Stomach (tissue), 9 donors: ENCODE data around the gene ANGEL2. TPM values are rescaled to one million over a fixed set of nuclear protein-coding genes. Genes with fewer than 3 reads are reported as not detected.

ENCODE experiments used
- DNase-seq, 2 donors: peaks; one replicate each; pipeline versions ENCODE4 v3.0.0 to v3.0.0-alpha.2; 2013 to 2019
- H3K27ac ChIP-seq, 5 donors: fragments of 200-600 bp in 4 of 5; sonication (generic) in 4 of 5; one replicate each; pipeline ENCODE4 v1.5.1; 2013 to 2019; ENCODE audit warnings: mild to moderate bottlenecking in 1 of 5, moderate library complexity in 1 of 5
- H3K27me3 ChIP-seq, 3 donors: fragments of 200-600 bp; sonication (generic); one replicate each; pipeline ENCODE4 v1.5.1; 2017 to 2019; ENCODE audit warnings: mixed run types in 1 of 3
- H3K36me3 ChIP-seq, 4 donors: fragments of 200-600 bp; sonication (generic); 1 replicate in 3 of 4; 2 replicates in 1 of 4; pipeline ENCODE4 v1.5.1; 2016 to 2019
- H3K4me1 ChIP-seq, 4 donors: fragments of 200-600 bp; sonication (generic); one replicate each; pipeline ENCODE4 v1.5.1; 2016 to 2019
- H3K4me3 ChIP-seq, 4 donors: fragments of 200-600 bp; sonication (generic) in 3 of 4; one replicate each; pipeline ENCODE4 v1.5.1; 2016 to 2019; ENCODE audit warnings: mild to moderate bottlenecking in 1 of 4
- H3K9me3 ChIP-seq, 4 donors: fragments of 200-600 bp; sonication (generic); one replicate each; pipeline ENCODE4 v1.5.1; 2016 to 2019
- CTCF ChIP-seq, 7 experiments: fragments of 450-650 bp in 4 of 7; fragments of 200-600 bp in 3 of 7; sonication (generic) in 3 of 7; IDR thresholded peaks; one replicate each; pipeline ENCODE4 v1.5.1; 2016 to 2019; ENCODE audit warnings: antibody characterized with exemption in 7 of 7, control low read depth in 2 of 7, mild to moderate bottlenecking in 1 of 7
- EP300 ChIP-seq: sonication (generic); formaldehyde crosslinking; IDR thresholded peaks from one replicate; pipeline ENCODE4 v1.6.1; 2017; ENCODE audit warnings: antibody characterized with exemption
- POLR2A ChIP-seq, 4 donors: fragments of 450-650 bp; IDR thresholded peaks; one replicate each; pipeline ENCODE4 v1.6.1; 2016; ENCODE audit warnings: antibody characterized with exemption in 4 of 4, control low read depth in 2 of 4, mild to moderate bottlenecking in 1 of 4, moderate library complexity in 1 of 4
- POLR2AphosphoS5 ChIP-seq, 3 donors: sonication (generic); formaldehyde crosslinking; IDR thresholded peaks; one replicate each; pipeline ENCODE4 v1.6.1; 2016; ENCODE audit warnings: antibody characterized with exemption in 3 of 3
- WGBS, 5 donors: extraction: QIAGEN DNeasy Blood & Tissue Kit in 3 of 5; methylation state at CpG; one replicate each; pipeline versions ENCODE4 v1.1.5 to v1.1.7; 2013 to 2018; 5-methylcytosine and 5-hydroxymethylcytosine counted together
- intact Hi-C: fragments of 100-400 bp; cut with DNase I; formaldehyde crosslinking; loops from one replicate; pipeline ENCODE4 v1.15.1; 2023; ENCODE audit warnings: low total_unique reads
- polyA plus RNA-seq, 3 donors: library from polyadenylated mRNA; stranded (reverse); fragments of 200-250 nt; gene quantifications; one replicate each; pipeline ENCODE4 v1.2.3, GENCODE V29; 2013
- total RNA-seq, 5 donors: library from RNA; depleted of rRNA; stranded (reverse); fragments of >200 nt; gene quantifications; one replicate each; pipeline versions ENCODE4 v1.1.0 to v1.2.3, GENCODE V29; 2014 to 2016
- donor health status: healthy with polysubstance abuse.
- donor health status: Bipolar disorder and iron deficiency.
- donor health status: healthy.

The ANGEL2 gene
- total and polyA plus RNA-seq, 8 donors, result 3.2 to 107 (median 20.1) TPM

GRCh38 chr1:212981571-212982328 is 33.9 kb downstream of the ANGEL2 start:
- DNase-seq, result peak; percentile 33 to 58
- 35 to 51% (median 44%) methylated on average over 13 of the region's 13 CpGs for WGBS, 5 donors
- peaks cover 14 to 25% (median 22%) of the 10 kb centered on the region in 4 donors for H3K4me1 ChIP-seq
- no peaks in the 10 kb centered on the region for H3K9me3 ChIP-seq
- H3K36me3 ChIP-seq, result no peaks in the 10 kb centered on the region
- H3K4me3 ChIP-seq, result no peak overlapping the region
- no peaks in the 10 kb centered on the region for H3K27me3 ChIP-seq
- intact Hi-C loops, result no loop called here
- no peak for TF ChIP-seq EP300
- TF ChIP-seq POLR2AphosphoS5 (IDR thresholded peaks at IDR 0.05), result no peak
- TF ChIP-seq CTCF (IDR thresholded peaks at IDR 0.05), result no peak
- no peak for TF ChIP-seq POLR2A (IDR thresholded peaks at IDR 0.05)
- peak overlapping the region in 3 of 5 donors; percentile 19 to 73 (median 51) for H3K27ac ChIP-seq

- Histone ChIP-seq H3K4me3 (no peak overlapping the region), H3K9me3 (no peaks in the 10 kb centered on the region), H3K27ac (peak overlapping the region in 4 of 5 donors; percentile 16 to 73 (median 35)), H3K4me1 (peaks cover 14 to 25% (median 22%) of the 10 kb centered on the region in 4 donors), H3K36me3 (no peaks in the 10 kb centered on the region), H3K27me3 (no peaks in the 10 kb centered on the region)
- intact Hi-C loops, result no loop called here
- TF ChIP-seq POLR2AphosphoS5 (IDR thresholded peaks at IDR 0.05) (no peak), CTCF (IDR thresholded peaks at IDR 0.05) (no peak), EP300 (no peak), POLR2A (IDR thresholded peaks at IDR 0.05) (no peak)
- WGBS, 5 donors, result 17 to 51% (median 32%) methylated on average over 8 to 11 of the region's 11 CpGs
- DNase-seq, result peak; percentile 37 to 62
Observed at GRCh38 chr1:212981025-212981495, 34.6 kb downstream of the ANGEL2 start.

GRCh38 chr1:212980123-212980785 is 35.4 kb downstream of the ANGEL2 start:
- DNase-seq, result peak in 1 of 2 donors; percentile 43
- TF ChIP-seq POLR2A (IDR thresholded peaks at IDR 0.05) (no peak), CTCF (IDR thresholded peaks at IDR 0.05) (no peak), EP300 (no peak), POLR2AphosphoS5 (IDR thresholded peaks at IDR 0.05) (no peak)
- Histone ChIP-seq H3K4me3 (no peak overlapping the region), H3K27ac (peak overlapping the region in 1 of 5 donors; percentile 19), H3K27me3 (no peaks in the 10 kb centered on the region), H3K36me3 (no peaks in the 10 kb centered on the region), H3K9me3 (no peaks in the 10 kb centered on the region), H3K4me1 (peaks cover 14 to 25% (median 22%) of the 10 kb centered on the region in 4 donors)
- 76 to 87% (median 83%) methylated on average over 7 of the region's 7 CpGs for WGBS, 5 donors
- intact Hi-C loops, result no loop called here

- Histone ChIP-seq H3K36me3 (no peaks in the 10 kb centered on the region), H3K4me3 (no peak overlapping the region), H3K9me3 (no peaks in the 10 kb centered on the region), H3K27me3 (no peaks in the 10 kb centered on the region), H3K4me1 (peaks cover 14 to 25% (median 22%) of the 10 kb centered on the region in 4 donors), H3K27ac (peak overlapping the region in 1 of 5 donors; percentile 19)
- no peak for DNase-seq
- WGBS, 5 donors, result 77 to 88% (median 84%) methylated on average over 14 of the region's 14 CpGs
- intact Hi-C loops, result no loop called here
- TF ChIP-seq POLR2A (IDR thresholded peaks at IDR 0.05) (no peak), POLR2AphosphoS5 (IDR thresholded peaks at IDR 0.05) (no peak), CTCF (IDR thresholded peaks at IDR 0.05) (no peak), EP300 (no peak)
Observed at GRCh38 chr1:212979340-212980122, 36.1 kb downstream of the ANGEL2 start.
